ENCODE data around the gene HOXD3. TPM values are rescaled to one million over a fixed set of nuclear protein-coding genes. Genes with fewer than 3 reads are reported as not detected.

Gene HOXD3
- total and polyA plus RNA-seq, 4 donors, result 1.5 to 13.4 (median 6.0) TPM

DNA sequence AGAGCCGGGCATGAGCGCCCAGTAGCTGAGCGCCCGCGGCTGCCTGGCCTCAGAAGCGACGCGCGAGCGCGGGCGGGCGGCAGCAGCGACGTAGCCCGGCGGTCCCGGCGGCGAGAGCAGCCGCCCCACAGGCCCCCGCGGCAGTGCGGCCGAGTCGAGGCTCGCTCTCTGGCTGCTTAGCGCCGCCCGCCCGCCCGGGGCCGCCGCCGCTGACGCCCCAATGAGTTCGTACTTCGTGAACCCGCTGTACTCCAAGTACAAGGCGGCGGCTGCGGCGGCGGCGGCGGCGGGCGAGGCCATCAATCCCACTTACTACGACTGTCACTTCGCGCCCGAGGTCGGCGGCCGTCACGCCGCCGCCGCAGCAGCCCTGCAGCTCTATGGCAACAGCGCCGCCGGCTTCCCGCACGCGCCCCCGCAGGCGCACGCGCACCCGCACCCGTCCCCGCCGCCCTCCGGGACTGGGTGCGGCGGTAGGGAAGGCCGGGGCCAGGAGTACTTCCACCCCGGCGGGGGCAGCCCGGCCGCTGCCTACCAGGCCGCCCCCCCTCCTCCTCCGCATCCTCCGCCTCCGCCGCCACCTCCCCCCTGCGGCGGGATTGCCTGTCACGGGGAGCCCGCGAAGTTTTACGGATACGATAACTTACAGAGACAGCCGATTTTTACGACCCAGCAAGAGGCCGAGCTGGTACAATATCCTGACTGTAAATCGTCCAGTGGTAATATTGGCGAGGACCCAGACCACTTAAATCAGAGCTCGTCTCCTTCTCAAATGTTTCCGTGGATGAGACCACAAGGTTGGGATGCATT, 26.8 kb upstream of the HOXD3 start:
- Histone ChIP-seq H3K4me3 (ENCODE audit: low read length in 2 of 2) (peak overlapping the region; percentile 61 to 83), H3K27ac (ENCODE audit: low read depth in 1 of 2, low read length in 2 of 2) (peak overlapping the region; percentile 54 to 64), H3K9me3 (ENCODE audit: control insufficient read depth, low read length) (no peaks in the 10 kb centered on the region), H3K36me3 (ENCODE audit: control insufficient read depth in 1 of 2, insufficient read depth in 2 of 2, low read length in 1 of 2) (no peaks in the 10 kb centered on the region), H3K27me3 (ENCODE audit: control insufficient read depth in 1 of 2, insufficient read depth in 2 of 2, low read length in 1 of 2) (no peaks in the 10 kb centered on the region), H3K4me1 (ENCODE audit: control insufficient read depth in 1 of 2, insufficient read depth in 2 of 2, low read length in 2 of 2) (no peaks in the 10 kb centered on the region)
- ATAC-seq (ENCODE audit: low FRiP score), result peak; percentile 60
- WGBS, 2 donors, result 1% methylated on average over 42 to 100 of the region's 100 CpGs
- DNase-seq, result peak in 1 of 2 donors; percentile 89
- intact Hi-C loops (cut with DNase I), result no loop called here

DNA sequence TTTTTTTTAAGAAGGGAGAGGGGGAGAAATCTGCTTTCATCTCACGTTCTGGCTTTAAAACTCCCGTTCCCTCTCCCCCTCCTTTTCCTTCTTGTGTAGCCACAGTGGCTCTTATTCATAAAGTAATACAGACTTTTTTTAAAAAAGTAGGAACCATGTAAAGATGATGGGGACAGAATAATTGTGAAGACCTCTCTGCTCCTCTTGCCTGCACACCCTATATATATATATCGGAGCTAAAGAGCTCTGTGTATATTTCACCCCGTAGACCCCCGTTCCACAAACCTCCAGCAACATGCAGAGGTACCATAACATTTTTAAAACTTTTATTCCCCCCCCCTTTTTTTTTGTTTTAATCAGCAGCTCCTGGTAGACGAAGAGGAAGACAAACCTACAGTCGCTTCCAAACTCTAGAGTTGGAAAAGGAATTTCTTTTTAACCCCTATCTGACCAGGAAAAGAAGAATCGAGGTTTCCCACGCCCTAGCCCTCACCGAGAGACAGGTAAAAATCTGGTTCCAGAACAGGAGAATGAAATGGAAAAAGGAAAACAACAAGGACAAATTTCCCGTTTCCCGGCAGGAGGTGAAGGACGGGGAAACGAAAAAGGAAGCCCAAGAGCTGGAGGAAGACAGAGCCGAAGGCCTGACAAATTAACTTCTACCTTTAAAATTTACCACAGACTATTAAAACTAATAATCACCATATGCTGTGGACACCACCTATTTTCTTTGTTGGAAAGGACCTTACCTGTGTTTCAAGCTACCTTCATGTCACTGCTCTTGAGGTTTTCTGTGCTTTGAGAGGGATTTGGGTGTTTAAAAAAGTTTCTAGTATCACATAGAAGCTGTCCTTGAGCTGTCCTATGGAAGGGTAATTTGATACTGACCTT, 25.9 kb upstream of the HOXD3 start:
- H3K4me1 ChIP-seq (ENCODE audit: control insufficient read depth in 1 of 2, insufficient read depth in 2 of 2, low read length in 2 of 2), result no peaks in the 10 kb centered on the region
- H3K27me3 ChIP-seq (ENCODE audit: control insufficient read depth in 1 of 2, insufficient read depth in 2 of 2, low read length in 1 of 2), result no peaks in the 10 kb centered on the region
- no peak overlapping the region for H3K27ac ChIP-seq (ENCODE audit: low read depth in 1 of 2, low read length in 2 of 2)
- 50 to 69% methylated on average over 15 of the region's 15 CpGs for WGBS, 2 donors
- no peaks in the 10 kb centered on the region for H3K9me3 ChIP-seq (ENCODE audit: control insufficient read depth, low read length)
- intact Hi-C loops (cut with DNase I), result no loop called here
- H3K36me3 ChIP-seq (ENCODE audit: control insufficient read depth in 1 of 2, insufficient read depth in 2 of 2, low read length in 1 of 2), result no peaks in the 10 kb centered on the region
- no peak for ATAC-seq (ENCODE audit: low FRiP score)
- peak overlapping the region in 1 of 2 donors; percentile 83 for H3K4me3 ChIP-seq (ENCODE audit: low read length in 2 of 2)
- DNase-seq, result no peak

DNA sequence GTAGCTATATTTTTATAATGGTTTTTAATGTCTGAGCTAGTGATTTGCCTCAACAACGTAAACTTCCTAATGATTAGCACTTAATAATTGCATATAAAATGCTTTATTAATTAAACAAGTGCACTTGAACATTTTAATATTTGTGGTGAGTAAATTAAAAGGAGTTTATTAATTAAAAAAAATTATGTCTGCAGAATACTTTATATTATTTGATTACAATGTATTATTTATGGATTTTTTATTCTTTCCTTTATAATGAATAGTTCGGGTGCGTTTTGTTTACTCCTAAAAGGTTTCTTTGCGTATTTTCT, 25.3 kb upstream of the HOXD3 start:
- Histone ChIP-seq H3K27ac (ENCODE audit: low read depth in 1 of 2, low read length in 2 of 2) (no peak overlapping the region), H3K36me3 (ENCODE audit: control insufficient read depth in 1 of 2, insufficient read depth in 2 of 2, low read length in 1 of 2) (no peaks in the 10 kb centered on the region), H3K4me3 (ENCODE audit: low read length in 2 of 2) (no peak overlapping the region), H3K27me3 (ENCODE audit: control insufficient read depth in 1 of 2, insufficient read depth in 2 of 2, low read length in 1 of 2) (no peaks in the 10 kb centered on the region), H3K9me3 (ENCODE audit: control insufficient read depth, low read length) (no peaks in the 10 kb centered on the region), H3K4me1 (ENCODE audit: control insufficient read depth in 1 of 2, insufficient read depth in 2 of 2, low read length in 2 of 2) (no peaks in the 10 kb centered on the region)
- ATAC-seq (ENCODE audit: low FRiP score) (no peak), DNase-seq (no peak)
- intact Hi-C loops (cut with DNase I), result no loop called here
- 71 to 91% methylated on average over 4 of the region's 4 CpGs for WGBS, 2 donors

DNA sequence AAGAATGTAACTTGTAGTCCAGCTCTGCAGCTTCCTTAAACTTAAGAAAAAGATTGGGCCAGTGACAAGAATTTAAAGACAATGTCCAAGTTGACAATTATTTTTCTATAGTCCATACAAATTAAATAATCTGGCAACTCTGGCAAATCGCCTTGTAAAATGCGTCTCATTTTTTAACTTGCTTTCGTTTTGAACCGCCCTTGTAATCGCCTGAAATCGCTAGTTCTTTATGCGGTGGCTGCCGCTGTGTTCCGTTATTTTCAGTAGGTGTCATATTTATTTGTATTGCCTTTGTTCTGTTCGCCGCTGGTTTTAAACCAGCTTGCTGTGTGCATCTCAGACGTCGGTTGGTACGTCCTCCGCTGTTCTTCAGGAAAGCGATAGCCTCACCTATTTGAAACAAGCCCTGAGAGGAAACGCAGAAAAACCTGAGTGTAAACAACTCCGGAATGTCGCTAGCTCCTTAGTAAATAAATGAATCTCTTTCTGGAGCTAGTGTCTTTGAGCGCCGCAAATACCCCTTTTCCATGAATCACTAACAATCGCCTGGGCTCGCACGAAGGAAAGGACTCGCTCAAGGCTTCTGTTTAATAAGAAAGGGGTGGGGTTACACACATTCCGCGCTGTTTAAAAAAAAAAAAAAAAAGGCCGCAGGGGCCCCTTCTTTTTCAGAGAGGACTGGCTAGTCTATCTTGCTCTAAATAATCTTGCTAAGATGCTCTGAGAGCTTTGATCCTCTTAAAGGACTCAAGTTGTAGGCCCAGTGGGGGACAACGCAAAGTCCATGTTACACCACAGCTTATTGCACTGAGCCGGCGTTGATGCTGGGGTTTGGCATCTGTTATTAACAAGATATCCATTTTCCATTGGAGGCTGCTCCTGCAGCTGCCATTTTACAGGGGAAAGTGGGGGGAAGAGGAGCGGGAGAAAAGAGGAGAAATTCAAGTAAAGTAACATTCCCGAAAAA, 24.6 kb upstream of the HOXD3 start:
- no peaks in the 10 kb centered on the region for H3K4me1 ChIP-seq (ENCODE audit: control insufficient read depth in 1 of 2, insufficient read depth in 2 of 2, low read length in 2 of 2)
- WGBS, 2 donors, result 64 to 88% methylated on average over 33 of the region's 33 CpGs

DNA sequence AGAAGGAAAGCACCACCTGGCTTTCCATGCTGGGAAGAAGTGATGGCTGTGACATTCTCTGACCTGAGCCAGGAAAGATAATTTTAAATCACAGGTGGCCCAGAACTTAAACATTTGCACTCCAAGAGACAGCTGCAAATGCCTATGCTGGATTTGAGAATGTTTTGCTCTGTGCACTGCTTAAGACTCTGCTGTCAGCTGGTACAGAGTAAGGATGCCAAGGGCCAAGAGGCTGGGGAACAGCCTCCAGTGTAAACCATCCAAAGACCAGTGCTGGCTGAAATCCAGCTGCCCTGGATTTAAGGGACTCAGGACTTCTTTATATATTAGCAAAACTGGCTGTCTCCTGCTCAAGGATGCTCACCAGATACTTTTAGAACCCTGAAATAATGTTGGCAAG, 23.7 kb upstream of the HOXD3 start:
- H3K4me1 ChIP-seq (ENCODE audit: control insufficient read depth in 1 of 2, insufficient read depth in 2 of 2, low read length in 2 of 2), result no peaks in the 10 kb centered on the region
- H3K9me3 ChIP-seq (ENCODE audit: control insufficient read depth, low read length), result no peaks in the 10 kb centered on the region
- no peak overlapping the region for H3K4me3 ChIP-seq (ENCODE audit: low read length in 2 of 2)
- intact Hi-C loops (cut with DNase I), result no loop called here
- DNase-seq (peak in 1 of 2 donors; percentile 34), ATAC-seq (ENCODE audit: low FRiP score) (no peak)
- no peak overlapping the region for H3K27ac ChIP-seq (ENCODE audit: low read depth in 1 of 2, low read length in 2 of 2)
- no peaks in the 10 kb centered on the region for H3K36me3 ChIP-seq (ENCODE audit: control insufficient read depth in 1 of 2, insufficient read depth in 2 of 2, low read length in 1 of 2)
- no peaks in the 10 kb centered on the region for H3K27me3 ChIP-seq (ENCODE audit: control insufficient read depth in 1 of 2, insufficient read depth in 2 of 2, low read length in 1 of 2)

More for the DNA sequence above, 24.6 kb upstream of the HOXD3 start:
- H3K27me3 ChIP-seq (ENCODE audit: control insufficient read depth in 1 of 2, insufficient read depth in 2 of 2, low read length in 1 of 2), result no peaks in the 10 kb centered on the region
- no peaks in the 10 kb centered on the region for H3K9me3 ChIP-seq (ENCODE audit: control insufficient read depth, low read length)
- intact Hi-C loops (cut with DNase I), result no loop called here
- H3K36me3 ChIP-seq (ENCODE audit: control insufficient read depth in 1 of 2, insufficient read depth in 2 of 2, low read length in 1 of 2), result no peaks in the 10 kb centered on the region
- H3K27ac ChIP-seq (ENCODE audit: low read depth in 1 of 2, low read length in 2 of 2), result no peak overlapping the region
- no peak for DNase-seq
- no peak for ATAC-seq (ENCODE audit: low FRiP score)
- no peak overlapping the region for H3K4me3 ChIP-seq (ENCODE audit: low read length in 2 of 2)

DNA sequence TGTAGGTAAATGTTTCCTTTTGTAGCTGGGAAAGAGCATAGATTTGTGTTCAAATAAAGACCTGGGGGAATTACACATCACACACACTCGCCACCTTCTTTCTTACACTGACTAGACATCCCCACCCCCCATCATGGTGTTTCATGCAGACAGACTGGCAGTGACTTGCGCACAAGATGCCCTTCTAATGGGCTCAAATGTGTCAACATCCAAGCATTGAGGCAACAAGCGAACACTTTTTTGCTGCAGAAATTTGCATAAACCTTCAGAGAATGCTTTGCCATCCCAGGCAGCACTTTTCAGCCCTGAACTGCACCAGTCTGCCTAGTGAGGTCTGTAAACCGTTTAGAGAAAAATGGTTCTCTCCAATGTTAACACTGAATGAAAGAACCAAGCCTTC, 23.1 kb upstream of the HOXD3 start:
- Histone ChIP-seq H3K27ac (ENCODE audit: low read depth in 1 of 2, low read length in 2 of 2) (no peak overlapping the region), H3K4me3 (ENCODE audit: low read length in 2 of 2) (no peak overlapping the region), H3K4me1 (ENCODE audit: control insufficient read depth in 1 of 2, insufficient read depth in 2 of 2, low read length in 2 of 2) (no peaks in the 10 kb centered on the region), H3K27me3 (ENCODE audit: control insufficient read depth in 1 of 2, insufficient read depth in 2 of 2, low read length in 1 of 2) (no peaks in the 10 kb centered on the region), H3K36me3 (ENCODE audit: control insufficient read depth in 1 of 2, insufficient read depth in 2 of 2, low read length in 1 of 2) (no peaks in the 10 kb centered on the region), H3K9me3 (ENCODE audit: control insufficient read depth, low read length) (no peaks in the 10 kb centered on the region)
- WGBS, 2 donors, result 79 to 90% methylated on average over 4 of the region's 4 CpGs
- ATAC-seq (ENCODE audit: low FRiP score), result no peak
- intact Hi-C loops (cut with DNase I), result no loop called here
- no peak for DNase-seq

DNA sequence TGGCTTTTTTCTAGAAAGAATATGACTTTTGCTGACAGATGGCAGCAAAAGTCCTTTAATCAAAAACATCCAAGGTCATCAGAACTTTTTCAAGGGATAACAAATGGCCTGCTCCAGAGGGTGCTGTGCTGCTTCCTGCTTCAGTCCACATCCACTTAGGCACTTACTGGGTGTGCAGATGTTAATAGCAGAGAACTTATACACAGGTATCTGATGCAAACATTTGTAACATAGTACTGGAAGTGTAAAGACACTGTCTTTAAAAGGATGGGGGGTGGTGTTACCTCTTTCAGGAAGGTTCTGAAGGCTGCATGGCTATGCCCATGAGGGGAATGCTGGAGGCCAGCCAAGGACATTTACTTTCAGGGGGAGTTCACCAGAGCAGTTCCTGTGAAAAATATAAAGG, 22.1 kb upstream of the HOXD3 start:
- no peak overlapping the region for H3K4me3 ChIP-seq (ENCODE audit: low read length in 2 of 2)
- intact Hi-C loops (cut with DNase I), result loop anchor here in 1 of 2 donors (5.0 kb wide), 1 partner anchor 417 kb away; no protein-coding TSS in a partner anchor
- no peaks in the 10 kb centered on the region for H3K9me3 ChIP-seq (ENCODE audit: control insufficient read depth, low read length)
- H3K27me3 ChIP-seq (ENCODE audit: control insufficient read depth in 1 of 2, insufficient read depth in 2 of 2, low read length in 1 of 2), result no peaks in the 10 kb centered on the region
- no peak for ATAC-seq (ENCODE audit: low FRiP score)
- no peaks in the 10 kb centered on the region for H3K36me3 ChIP-seq (ENCODE audit: control insufficient read depth in 1 of 2, insufficient read depth in 2 of 2, low read length in 1 of 2)
- peak overlapping the region in 1 of 2 donors; percentile 4 for H3K27ac ChIP-seq (ENCODE audit: low read depth in 1 of 2, low read length in 2 of 2)
- DNase-seq, result no peak
- H3K4me1 ChIP-seq (ENCODE audit: control insufficient read depth in 1 of 2, insufficient read depth in 2 of 2, low read length in 2 of 2), result no peaks in the 10 kb centered on the region
